Brain pericyte (primary cell): ENCODE results near the gene TAL1.
A peak's percentile ranks its signal among the peaks of the same experiment; 100 is the strongest.
"Not testable (repeated sequence)": the region's sequence is repeated elsewhere in the genome, so short reads cannot be mapped to it uniquely, and the experiment has no call there.

Experiments used
- DNase-seq: peaks from one replicate; pipeline ENCODE4 v3.0.0-alpha.2; 2012; ENCODE audit warnings: low read depth, low spot score

Gene TAL1

GRCh38 chr1:47232187-47232874 lies at the start of gene TAL1:
Gene TAL1 (minus strand): TSS chr1:47232225. CDS start chr1:47225888, 6,337 bp downstream.
- no peak for DNase-seq

GRCh38 chr1:47280142-47280541 lies 48.1 kb upstream of the TAL1 start:
- no peak for DNase-seq

DNA sequence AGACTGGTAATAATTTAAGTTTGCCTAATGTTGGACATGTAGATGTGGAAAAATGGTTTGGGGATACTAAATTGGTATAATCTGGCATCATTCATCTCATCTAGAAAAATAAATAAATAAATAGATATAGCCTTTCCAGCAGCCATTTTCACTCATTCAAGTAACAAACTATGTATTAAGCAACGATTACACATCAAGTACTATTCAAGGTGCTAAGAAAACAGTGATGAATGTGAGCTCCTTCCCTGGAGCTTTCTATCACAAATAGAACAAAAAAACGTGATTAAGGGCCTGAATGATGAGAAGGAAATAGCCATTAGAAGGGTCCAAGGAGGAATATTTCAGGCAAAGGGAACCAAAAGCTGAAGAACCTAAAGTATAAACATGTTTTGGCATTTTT lies 44.8 kb upstream of the TAL1 start:
- no peak for DNase-seq

DNA sequence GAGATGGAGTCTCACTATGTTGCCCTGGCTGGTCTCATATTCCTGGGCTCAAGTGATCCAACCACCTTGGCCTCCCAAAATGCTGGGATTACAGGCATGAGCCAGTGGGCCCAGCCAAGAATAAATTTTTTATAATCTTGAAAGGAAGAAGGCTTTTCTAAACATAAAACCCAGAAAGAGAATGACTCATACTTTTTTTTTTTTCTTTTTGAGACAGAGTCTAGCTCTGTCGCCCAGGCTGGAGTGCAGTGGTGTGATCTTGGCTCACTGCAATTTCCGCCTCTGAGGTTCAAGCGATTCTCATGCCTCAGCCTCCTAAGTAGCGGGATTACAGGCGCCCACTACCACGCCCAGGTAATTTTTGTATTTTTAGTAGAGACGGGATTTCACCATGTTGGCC lies 43.8 kb upstream of the TAL1 start:
- DNase-seq = not testable (repeated sequence)

DNA sequence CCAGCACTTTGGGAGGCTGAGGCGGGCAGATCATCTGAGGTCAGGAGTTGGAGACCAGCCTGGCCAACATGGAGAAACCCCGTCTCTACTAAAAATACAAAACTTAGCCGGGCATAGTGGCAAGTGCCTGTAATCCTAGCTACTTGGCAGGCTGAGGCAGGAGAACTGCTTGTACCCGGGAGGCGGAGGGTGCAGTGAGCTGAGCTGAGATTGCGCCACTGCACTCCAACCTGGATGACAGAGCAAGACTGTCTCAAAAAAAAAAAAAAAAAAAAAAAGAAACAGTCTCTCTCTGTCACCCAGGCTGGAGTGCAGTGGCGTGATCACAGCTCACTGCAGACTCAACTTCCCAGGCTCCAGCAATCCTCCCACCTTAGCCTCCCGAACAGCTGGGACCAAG lies 33.5 kb upstream of the TAL1 start:
- DNase-seq = not testable (repeated sequence)

GRCh38 chr1:47262787-47263413 lies 30.9 kb upstream of the TAL1 start:
- no peak for DNase-seq

DNA sequence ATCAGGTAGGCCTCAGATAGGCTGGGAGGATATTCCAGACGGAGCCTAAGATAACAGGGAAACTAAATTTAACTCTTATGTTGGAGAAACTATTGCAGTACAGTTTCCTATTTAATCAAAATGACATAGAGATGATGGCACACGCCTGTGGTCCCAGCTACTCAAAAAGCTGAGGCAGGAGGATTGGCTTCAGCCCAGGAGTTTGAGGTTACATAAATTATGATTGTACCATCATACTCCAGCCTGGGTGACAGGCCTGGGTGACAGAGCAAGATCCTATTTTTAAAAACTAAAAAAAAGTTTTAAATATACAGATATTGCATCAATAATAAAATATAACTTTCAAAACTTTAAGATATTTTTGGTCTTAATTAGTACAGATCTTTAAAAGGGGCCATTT lies 25.2 kb upstream of the TAL1 start:
- DNase-seq = no peak

- no peak for DNase-seq
Measured at GRCh38 chr1:47252795-47253194, 20.8 kb upstream of the TAL1 start.

DNA sequence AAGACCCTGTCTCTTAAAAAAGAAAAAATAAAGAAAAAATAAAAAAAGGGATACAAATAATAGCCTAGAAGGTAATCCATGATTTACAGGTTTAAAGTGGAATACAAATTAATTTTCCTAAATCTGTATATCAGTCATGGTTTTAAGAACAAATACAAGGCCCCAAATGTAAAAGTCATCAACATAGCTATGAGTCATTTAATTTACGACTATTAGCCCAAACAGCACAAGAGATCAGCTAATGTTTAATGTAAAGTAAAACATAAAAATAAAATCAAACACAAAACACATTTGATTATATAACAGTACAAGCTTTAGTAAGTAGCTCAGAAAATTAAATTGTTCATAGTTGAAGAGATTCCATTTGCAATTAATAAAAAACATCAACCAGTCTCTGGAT lies 20.3 kb upstream of the TAL1 start:
- DNase-seq = no peak

- DNase-seq = no peak
Measured at GRCh38 chr1:47249755-47250154, 17.7 kb upstream of the TAL1 start.

DNA sequence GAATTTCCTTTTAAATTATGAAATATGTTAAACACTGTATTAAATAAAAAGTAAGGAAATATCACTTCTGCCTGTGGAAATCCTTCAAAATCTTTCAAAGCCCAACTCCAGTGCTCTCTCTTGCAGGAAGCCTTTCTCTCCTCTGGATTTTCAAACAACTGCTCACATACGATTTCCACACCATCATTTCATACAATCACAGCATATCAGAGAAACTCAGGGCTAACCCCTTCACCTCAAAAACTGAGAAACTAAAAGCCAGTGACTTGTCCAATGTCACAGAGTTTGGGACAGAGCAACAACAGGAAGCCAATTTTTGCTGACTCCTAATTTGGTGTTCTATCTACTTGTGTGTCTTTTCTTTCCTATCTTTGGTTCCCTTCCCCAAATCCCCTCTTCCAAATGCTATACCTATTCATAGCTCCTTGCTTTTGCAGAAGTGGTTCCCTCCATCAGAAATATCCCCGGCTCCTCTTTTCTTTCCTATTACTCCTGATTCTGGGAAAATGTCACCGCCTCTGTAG lies 12.4 kb upstream of the TAL1 start:
- no peak for DNase-seq

DNA sequence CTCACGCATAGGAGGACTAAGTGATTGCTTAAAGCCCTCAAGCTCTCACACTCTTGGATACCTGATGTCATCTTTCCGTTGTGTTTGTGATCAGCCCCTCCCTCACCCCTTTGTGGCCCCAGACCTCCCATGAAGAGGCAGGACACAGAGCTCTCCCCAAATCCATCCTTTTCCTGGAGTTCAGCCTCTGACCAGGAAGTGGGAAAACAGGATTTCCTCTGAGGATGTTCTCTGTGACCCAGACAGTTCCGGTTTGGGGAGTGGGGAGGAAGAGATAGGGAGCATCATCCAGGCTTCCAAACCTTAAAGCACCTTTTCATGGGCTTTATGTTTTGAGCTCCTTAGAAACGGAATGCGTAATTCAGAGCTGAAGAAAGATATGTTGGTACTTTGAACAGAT lies 11.9 kb upstream of the TAL1 start:
- DNase-seq = no peak

GRCh38 chr1:47241114-47242113 lies 9.4 kb upstream of the TAL1 start:
- DNase-seq = no peak

DNA sequence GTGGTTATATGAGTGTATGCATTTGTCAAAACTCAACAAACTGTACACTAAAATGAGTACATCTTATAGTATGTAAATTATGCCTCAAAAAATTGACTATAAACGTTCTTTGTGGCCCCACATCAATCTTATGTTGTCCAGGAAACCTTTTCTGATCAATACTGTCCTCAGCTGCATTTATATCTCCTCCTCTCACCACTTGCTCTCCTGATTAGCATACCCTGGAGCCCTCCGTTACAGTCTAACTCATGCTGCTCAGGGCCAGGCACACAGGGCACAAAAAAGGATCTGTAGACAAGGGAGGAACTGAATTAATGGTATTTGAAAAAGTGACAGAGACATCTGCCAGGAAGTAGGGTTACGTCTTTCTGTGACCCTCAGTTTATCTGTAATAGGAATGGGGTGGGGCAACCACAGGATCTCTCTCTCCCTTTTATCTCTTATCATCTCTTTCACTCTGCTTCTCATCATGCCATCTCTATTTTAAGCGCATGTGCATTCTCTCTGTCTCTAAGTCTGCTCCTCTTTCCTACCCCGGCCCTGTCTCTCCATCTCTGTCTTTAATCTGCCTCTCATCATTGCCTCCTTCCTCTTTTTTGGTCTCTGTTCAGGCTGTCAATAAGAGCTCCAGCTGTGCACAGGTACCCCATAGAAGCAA lies 7.0 kb upstream of the TAL1 start:
- no peak for DNase-seq

GRCh38 chr1:47235806-47236205 lies 3.8 kb upstream of the TAL1 start:
- no peak for DNase-seq

DNA sequence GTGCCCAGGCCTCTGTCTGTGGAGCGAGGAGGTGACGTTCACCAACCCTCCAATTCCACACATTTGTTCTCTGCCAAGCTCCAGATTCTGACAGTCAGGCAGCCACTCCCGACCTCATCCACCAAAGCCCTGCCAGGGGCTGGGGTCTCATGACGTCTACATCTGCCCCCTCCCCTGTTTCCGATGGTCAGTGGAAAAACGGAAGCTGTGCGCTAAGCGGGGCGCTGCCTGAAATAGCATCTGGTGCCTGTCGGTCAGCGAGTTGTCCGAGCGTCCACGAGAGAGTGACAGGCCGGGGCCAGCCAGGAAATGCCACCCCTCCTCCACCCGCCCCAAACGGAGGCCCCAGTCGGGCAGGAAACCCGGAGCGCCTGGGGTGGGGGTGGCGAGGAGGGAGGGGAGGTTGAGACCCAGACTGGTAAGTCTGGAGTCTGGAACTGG lies 3.2 kb upstream of the TAL1 start:
- DNase-seq = no peak

DNA sequence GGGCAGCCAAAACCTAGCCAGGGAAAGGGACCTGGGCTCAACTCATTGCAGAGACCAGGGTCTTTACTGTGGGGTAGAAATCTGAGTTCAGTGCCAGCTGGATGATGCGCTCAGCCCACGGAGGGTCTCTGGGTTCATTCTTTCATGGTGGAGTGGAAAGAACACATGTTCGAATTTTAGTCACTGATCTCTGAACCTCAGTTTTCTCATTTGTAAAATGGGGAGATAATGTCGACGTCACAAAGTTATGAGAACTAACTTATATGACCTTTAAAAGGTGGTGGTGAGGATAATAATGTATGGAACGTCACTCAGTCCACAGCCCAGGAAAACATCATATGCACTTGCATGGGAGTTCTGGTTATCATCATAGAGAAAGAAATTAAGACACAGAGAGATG lies 1.2 kb upstream of the TAL1 start:
- no peak for DNase-seq

GRCh38 chr1:47231301-47232186 lies 481 bp downstream of the TAL1 start:
- DNase-seq = peak; percentile 44

DNA sequence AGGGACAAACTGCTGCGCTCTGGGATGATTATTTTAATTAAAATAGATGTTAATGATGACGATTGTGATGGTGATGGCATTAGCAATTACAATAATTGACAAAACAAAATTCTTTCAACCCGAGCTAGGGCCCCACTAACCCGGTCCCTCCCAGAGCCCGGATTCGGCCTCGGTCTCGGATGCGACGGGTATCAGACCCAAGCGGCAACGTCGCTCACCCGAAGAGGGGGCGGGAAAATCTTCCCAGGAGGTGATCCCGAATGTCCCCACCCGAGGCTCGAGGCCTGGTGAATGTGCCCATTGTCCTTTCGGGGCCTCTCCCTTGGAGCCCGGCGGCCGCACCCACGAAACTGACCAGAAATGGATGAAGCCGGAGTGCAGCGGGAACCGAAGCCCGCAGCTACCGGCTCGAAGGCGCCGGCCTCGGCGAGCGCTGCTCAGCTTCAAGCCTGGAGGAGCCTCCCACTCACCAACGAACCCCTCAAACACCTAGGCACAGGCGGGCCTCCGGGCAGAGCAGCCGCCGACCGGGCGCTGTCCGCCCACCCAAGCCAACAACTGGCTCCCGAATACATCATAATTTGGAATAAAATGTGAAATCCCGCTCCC lies 1.2 kb downstream of the TAL1 start:
- no peak for DNase-seq
